NCI-H2171 (cell line): ENCODE data around the gene VTI1A.
"Not testable (repeated sequence)": the region's sequence is repeated elsewhere in the genome, so short reads cannot be mapped to it uniquely, and the experiment has no call there.

Source experiments
- DNase-seq: peaks from one replicate; lab custom pipeline; 2025; lab: John Stamatoyannopoulos, UW

The VTI1A gene

GRCh38 chr10:112835944-112836451 is 389.0 kb downstream of the VTI1A start:
- no peak for DNase-seq

DNA sequence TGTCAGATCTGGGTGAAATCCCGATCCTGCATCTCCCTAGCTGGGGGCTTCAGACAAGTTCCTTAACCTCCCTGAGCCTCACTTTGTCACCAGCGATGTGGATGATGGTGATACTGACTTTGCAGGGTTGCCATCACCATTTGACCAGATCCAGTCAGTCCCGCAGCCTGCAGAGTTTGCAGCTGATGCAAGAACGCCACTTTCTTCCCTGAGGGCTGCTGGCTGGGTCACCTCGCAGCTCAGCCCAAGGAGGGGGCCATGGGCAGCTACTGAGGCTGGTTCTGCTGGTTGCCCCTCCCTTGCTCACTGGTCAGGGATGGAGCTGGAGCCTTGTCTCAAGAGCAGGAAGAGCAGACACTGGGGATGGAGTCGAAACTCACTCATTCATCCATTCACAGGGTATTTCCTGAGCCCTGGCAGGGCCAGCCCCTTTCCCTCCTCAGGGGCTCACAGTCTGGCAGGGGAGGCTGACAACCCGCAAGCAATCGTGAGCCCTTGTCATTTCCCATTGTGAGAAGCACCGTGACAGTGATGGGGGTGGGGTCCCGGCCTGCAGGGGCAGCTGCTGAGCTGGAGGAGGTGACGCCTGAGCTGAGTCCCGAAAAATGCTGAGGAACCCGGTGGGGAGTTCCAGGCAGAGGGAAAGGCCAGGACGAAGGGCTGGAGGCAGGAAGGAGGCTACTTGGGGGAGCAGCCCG is 391.9 kb downstream of the VTI1A start:
- DNase-seq, result no peak

DNA sequence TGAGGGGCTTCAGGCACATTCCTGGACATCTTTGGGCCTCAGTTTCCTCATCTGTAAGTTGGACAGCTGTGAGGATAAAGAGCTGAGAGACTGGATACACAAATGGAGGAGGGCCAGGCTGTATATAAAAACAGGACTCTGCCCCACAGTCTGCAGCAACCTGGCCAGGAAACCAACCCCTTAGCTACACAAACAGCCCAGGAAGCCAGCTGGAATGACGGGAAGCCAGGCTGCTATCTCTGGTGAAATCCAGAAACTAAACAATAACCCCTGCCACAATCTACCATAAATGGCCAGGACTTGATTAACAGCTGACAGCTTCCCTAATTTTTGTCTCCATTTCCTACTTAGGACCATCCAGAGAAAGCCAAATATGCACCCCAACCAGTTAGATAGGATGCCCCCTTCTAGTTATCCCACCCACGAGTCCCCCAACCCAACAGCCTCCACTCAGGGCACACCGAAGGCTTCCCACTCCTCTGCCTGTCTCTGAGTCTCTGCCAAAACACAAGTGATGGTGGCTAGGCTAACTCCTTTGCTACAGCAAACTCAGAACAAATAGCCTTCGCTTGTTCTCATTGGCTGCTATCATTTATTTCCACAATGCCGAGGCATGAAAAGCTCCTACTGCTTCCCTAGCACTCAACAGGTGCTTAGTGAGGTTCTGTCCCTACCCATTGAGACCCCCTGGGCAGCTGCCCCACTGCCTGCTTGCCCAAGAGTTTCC is 393.1 kb downstream of the VTI1A start:
- no peak for DNase-seq

GRCh38 chr10:112841549-112841948 is 394.5 kb downstream of the VTI1A start:
- DNase-seq, result no peak

DNA sequence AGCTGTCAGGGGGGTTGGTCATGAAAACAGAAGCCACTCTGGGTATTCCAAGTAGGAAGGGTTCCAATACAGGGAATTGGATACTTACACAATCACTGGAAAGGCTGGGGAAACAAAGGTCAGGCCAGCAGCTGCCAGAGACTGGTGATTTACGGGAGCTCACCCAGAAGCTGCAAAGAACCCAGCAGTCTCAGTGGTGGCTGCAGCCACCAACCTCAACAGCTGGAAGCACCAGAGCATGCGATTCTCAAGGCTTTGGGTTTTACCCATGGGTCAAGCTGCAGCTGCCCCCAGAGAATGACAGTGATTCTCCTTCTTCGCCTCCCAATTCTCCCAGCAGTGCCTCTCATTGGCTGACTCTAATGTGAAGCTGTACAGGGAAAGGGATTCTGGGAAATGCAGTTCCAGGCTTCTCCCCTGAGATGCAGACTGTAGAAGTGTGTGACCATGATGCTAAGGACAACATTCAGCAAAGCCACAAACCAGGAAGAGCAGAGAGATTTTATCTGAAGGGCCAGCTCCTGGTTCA is 395.9 kb downstream of the VTI1A start:
- DNase-seq, result no peak

GRCh38 chr10:112843623-112844022 is 396.6 kb downstream of the VTI1A start:
- DNase-seq, result no peak

- no peak for DNase-seq
These were observed 397.9 kb downstream of the VTI1A start for GRCh38 chr10:112844681-112845544.

DNA sequence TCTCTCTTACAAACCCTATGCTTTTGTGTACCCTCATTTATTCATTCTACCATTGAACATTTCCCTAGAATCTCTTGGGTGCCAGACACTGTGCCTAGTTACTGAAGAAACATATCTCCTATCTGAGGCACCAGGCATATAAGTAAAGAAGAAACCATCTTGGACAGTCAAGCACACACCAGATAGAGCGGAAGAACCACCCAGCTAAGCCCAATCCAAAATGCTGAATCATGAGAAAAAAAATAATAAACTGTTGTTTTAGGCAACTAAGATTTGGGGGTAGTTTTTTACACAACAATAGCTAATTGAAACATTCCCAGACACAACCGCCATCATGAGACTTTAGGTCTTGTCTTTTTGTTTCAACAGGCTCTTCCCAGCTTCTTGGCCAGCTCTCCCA is 400.8 kb downstream of the VTI1A start:
- DNase-seq, result no peak

DNA sequence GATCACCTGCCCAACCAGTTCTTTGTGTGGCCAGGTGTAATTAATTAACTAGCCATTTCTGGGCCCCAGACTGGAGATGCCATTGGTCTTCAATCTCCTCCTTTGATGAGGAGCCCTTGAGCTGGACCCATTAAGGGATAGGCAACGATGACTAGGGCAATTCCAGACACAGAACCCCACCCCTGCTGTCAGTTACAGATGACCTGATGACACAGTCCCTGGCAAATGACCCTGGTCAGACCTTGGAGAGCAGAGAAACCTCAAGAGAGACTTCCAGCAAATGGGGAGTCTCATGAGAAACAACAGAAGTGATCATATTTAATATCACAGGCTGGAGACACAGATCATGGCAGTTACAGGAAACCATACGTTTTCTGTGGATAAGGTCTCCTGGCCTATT is 401.2 kb downstream of the VTI1A start:
- no peak for DNase-seq

DNA sequence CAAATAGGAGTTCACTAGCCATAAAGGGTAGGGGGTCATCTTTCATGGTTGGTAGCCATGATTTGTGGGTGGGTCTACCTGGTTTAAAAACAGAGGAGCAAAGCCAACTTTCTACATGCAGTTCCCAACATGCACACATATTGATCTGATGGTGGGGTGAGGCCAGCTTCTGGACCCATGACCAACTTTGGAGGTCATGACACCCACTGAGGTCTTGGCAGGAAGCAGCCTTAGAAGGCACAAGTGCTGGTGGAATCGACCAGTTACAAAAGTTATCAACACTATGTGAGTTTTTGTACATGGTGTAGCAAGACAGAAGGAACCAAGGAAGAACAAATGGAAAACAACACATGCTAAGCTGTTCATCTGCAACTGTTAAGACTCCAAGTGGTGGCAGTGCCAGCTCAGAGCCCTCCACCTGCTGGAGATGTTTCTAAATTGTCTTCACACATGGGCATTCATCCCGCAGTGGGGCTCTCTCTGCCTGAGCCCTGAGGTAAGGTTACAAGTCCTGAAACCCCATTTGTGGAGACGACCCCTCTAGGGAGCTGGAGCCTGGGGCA is 401.9 kb downstream of the VTI1A start:
- no peak for DNase-seq

GRCh38 chr10:112849546-112849945 is 402.5 kb downstream of the VTI1A start:
- DNase-seq, result no peak

DNA sequence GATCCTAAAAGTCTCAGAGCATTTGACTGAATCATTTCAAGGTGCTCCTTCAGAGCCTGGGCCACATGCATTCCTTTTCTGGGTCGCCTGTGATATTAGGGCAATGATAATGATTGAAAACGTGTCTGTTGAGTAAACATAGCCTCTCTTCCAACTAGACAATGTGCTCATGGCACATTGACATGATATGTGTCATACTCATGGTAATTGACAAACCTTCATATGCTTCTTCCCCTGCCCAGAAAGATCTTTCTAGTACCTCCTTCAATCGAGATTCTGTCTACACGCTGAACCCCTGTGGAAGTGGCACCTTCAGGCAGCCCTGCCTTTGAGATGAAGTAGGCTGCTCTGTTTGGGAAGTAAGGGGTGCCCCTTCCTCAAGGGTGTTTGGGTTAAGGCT is 404.2 kb downstream of the VTI1A start:
- DNase-seq, result no peak

DNA sequence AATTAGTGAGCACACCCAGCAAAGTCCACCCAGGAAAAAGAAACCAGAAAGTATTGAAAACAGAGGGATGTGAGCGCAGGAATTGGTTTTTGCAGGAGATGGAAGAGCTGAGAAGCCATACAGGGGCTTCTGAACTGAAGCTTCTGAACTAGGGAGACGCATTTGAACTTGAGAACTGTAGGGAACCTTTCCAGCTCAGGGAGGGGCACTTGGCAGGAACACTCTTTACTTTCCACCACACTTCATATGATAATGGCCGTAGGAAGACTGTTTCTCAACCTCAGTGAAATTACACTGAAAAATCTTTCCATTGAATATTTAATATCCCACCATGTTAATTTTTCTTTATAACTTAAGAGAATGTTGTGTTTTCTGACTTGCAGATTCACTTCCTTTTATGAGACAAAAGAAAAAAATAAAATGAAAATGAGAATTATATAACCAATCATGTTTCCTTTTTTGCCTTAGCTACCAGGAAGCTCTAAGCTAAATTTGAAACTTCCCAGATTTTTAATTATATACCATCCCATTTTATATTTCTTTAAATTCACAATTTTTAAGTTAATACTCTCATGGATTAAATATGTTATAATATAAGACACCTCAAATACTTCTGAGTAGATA is 404.7 kb downstream of the VTI1A start:
- no peak for DNase-seq

GRCh38 chr10:112852306-112852705 is 405.3 kb downstream of the VTI1A start:
- no peak for DNase-seq

GRCh38 chr10:112855134-112855533 is 408.1 kb downstream of the VTI1A start:
- DNase-seq, result no peak

- DNase-seq, result no peak
These were observed 410.5 kb downstream of the VTI1A start for GRCh38 chr10:112857493-112857892.

DNA sequence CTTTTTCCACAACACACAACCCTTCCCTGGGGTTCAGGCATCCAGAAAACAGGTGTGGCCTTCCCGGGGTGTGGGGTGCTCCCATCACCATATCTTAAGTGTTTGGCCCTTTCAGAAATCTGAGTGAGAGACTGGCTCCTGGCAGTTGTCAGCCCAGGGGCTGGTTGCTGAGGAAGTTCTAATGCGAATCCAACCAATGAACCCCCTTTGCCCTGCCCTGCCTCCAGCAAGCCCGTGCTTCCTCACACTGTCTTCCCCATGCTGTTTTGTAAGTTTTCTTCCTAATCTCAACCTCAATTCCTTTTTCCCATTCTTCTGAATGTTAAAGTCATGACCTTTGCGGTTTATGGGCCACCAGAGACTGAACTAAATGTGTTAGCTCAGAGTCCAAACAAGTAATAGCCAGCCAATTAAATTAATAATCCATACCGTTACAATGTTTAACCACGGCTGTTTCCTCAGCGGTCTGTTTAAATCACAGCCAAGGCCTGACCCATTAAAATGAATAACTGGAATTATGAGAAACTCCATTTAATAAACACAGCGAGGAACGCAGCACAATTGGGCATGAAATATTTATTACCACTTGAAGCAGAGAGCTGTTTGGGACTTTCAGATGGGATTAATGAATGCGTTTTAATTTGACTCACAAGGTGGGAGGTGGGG is 412.1 kb downstream of the VTI1A start:
- no peak for DNase-seq

DNA sequence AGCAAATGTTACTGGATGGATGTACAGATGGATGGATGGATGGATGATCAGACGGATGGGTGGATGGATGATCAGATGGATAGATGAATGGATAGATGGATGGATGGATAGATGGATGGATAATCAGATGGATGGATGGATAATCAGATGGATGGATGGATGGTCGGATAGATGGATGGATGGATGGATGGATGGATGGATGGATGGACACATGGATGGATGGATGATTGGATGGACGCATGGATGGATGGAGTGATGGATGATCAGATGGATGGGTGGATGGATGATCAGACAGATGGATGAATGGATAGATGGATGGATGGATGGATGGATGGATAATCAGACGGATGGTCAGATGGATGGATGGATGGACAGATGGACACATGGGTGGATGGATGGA is 412.8 kb downstream of the VTI1A start:
- no peak for DNase-seq

DNA sequence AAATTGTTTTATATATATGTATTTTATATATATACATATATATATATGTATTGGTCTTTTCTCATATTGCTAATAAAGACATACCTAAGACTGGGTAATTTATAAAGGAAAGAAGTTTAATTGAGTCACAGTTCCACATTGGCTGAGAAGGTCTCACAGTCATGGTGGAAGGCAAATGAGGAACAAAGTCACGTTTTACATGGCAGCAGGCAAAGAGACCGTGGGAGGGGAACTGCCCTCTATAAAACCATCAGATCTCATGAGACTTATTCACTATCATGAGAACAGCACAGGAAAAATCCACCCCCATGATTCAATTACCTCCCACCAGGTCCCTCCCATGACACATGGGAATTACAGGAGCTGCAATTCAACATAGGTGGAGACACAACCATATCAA is 416.4 kb downstream of the VTI1A start:
- DNase-seq, result not testable (repeated sequence)
